H1 (cell line): ENCODE data around the gene MGAT5. TPM values are rescaled to one million over a fixed set of nuclear protein-coding genes. Genes with fewer than 3 reads are reported as not detected.

Experiments used
- CTCF ChIA-PET: fragments of 300-600 bp; sonication (Branson Sonifier 250); formaldehyde crosslinking; loops from one replicate; lab custom pipeline; 2021; ENCODE audit not compliant: partially characterized antibody; lab: Charles Lee
- POLR2A ChIA-PET: fragments of 300-600 bp; sonication (Branson Sonifier 250); formaldehyde crosslinking; loops from one replicate; lab custom pipeline; 2021; ENCODE audit warnings: inconsistent platforms; ENCODE audit not compliant: partially characterized antibody; lab: Charles Lee
- DNase-seq, 2 experiments: peaks; one replicate each; pipeline versions ENCODE4 v3.0.0 to v3.0.0-alpha.2; 2010 to 2022; ENCODE audit warnings: low spot score in 2 of 2, low read depth in 1 of 2, mixed read lengths in 1 of 2
- FAIRE-seq: peaks from 2 replicates; lab custom pipeline; 2011; peaks lifted over from hg19 to GRCh38; lab: Jason Lieb, UNC
- H2AFZ ChIP-seq: 2 replicates; pipeline ENCODE4 v1.8.1; 2012; ENCODE audit warnings: low read length, inconsistent platforms
- H2AK5ac ChIP-seq: 2 replicates; pipeline ENCODE4 v1.6.1; 2013; ENCODE audit warnings: low read depth, low read length
- H2BK120ac ChIP-seq: replicated peaks from 2 replicates; pipeline ENCODE3; 2013; ENCODE audit warnings: low read depth, low read length, inconsistent platforms
- H2BK12ac ChIP-seq: 2 replicates; pipeline ENCODE4 v1.6.1; 2013; ENCODE audit warnings: low read depth, low read length
- H2BK15ac ChIP-seq: 2 replicates; pipeline ENCODE4 v1.6.1; 2013; ENCODE audit warnings: low read length
- H2BK20ac ChIP-seq: 2 replicates; pipeline ENCODE4 v1.6.1; 2013; ENCODE audit warnings: low read length
- H2BK5ac ChIP-seq: 2 replicates; pipeline ENCODE4 v1.6.1; 2013; ENCODE audit warnings: low read depth, low read length
- H3K14ac ChIP-seq: 2 replicates; pipeline ENCODE4 v1.6.1; 2013; ENCODE audit warnings: inconsistent platforms; ENCODE audit not compliant: insufficient read length
- H3K18ac ChIP-seq: 2 replicates; pipeline ENCODE4 v1.6.1; 2013; ENCODE audit warnings: low read length; ENCODE audit errors: extremely low read depth
- H3K23ac ChIP-seq: 2 replicates; pipeline ENCODE4 v1.6.1; 2013; ENCODE audit warnings: inconsistent platforms; ENCODE audit not compliant: insufficient read length
- H3K23me2 ChIP-seq: 2 replicates; pipeline ENCODE4 v1.6.1; 2013; ENCODE audit warnings: low read depth, low read length
- H3K27ac ChIP-seq: 2 replicates; pipeline ENCODE4 v1.6.1; 2011; ENCODE audit warnings: low read depth, low read length, inconsistent platforms
- H3K27me3 ChIP-seq, 4 experiments: replicated peaks in 1 of 4; 1 replicate in 1 of 4; 2 replicates in 3 of 4; pipeline versions ENCODE4 v1.6.1 to v1.8.1; 2011 to 2013; ENCODE audit warnings: low read length in 3 of 4, mild to moderate bottlenecking in 3 of 4, inconsistent platforms in 2 of 4, mixed read lengths in 2 of 4, moderate library complexity in 1 of 4; ENCODE audit not compliant: control insufficient read depth in 3 of 4, insufficient read depth in 3 of 4; ENCODE audit errors: extremely low read depth in 1 of 4
- H3K36me3 ChIP-seq, 4 experiments: 2 replicates each; pipeline versions ENCODE4 v1.6.1 to v1.8.1; 2011 to 2013; ENCODE audit warnings: mild to moderate bottlenecking in 4 of 4, low read length in 3 of 4, moderate library complexity in 2 of 4, control low read depth in 1 of 4, inconsistent platforms in 1 of 4; ENCODE audit not compliant: insufficient read depth in 4 of 4, control insufficient read depth in 2 of 4
- H3K4ac ChIP-seq: replicated peaks from 2 replicates; pipeline ENCODE3; 2013; ENCODE audit warnings: low read length, low read depth, mixed read lengths, inconsistent platforms; ENCODE audit not compliant: insufficient read length
- H3K4me1 ChIP-seq, 4 experiments: replicated peaks in 1 of 4; 1 replicate in 1 of 4; 2 replicates in 3 of 4; pipeline versions ENCODE4 v1.6.1 to v1.8.1; 2011 to 2013; ENCODE audit warnings: low read length in 3 of 4, inconsistent platforms in 2 of 4, mixed read lengths in 1 of 4; ENCODE audit not compliant: insufficient read depth in 4 of 4, control insufficient read depth in 3 of 4
- H3K4me2 ChIP-seq, 2 experiments: 2 replicates each; pipeline versions ENCODE4 v1.6.1 to v1.8.1; 2011 to 2013; ENCODE audit warnings: low read depth in 2 of 2, low read length in 2 of 2, control low read depth in 1 of 2, inconsistent platforms in 1 of 2, mild to moderate bottlenecking in 1 of 2; ENCODE audit not compliant: insufficient read depth in 1 of 2
- H3K4me3 ChIP-seq, 4 experiments: fragments of 200-600, 300-600 bp in 1 of 4; sonication (generic), shearing (Covaris generic), sonication (Bioruptor Twin) in 1 of 4; 2 replicates each; pipeline versions ENCODE4 v1.5.1 to v1.8.1; 2011 to 2016; ENCODE audit warnings: low read length in 4 of 4, low read depth in 3 of 4, control low read depth in 2 of 4, inconsistent platforms in 2 of 4, mild to moderate bottlenecking in 2 of 4, mixed read lengths in 1 of 4, moderate library complexity in 1 of 4; ENCODE audit not compliant: insufficient read depth in 2 of 4; ENCODE audit errors: extremely low read depth in 1 of 4
- H3K56ac ChIP-seq: replicated peaks from 2 replicates; pipeline ENCODE3; 2013; ENCODE audit warnings: low read depth, mild to moderate bottlenecking, mixed read lengths, low read length, inconsistent platforms; ENCODE audit not compliant: insufficient read length
- H3K79me1 ChIP-seq: 2 replicates; pipeline ENCODE4 v1.6.1; 2013; ENCODE audit warnings: low read depth, low read length, control low read depth
- H3K79me2 ChIP-seq, 2 experiments: 2 replicates each; pipeline versions ENCODE4 v1.6.1 to v1.8.1; 2012 to 2013; ENCODE audit warnings: low read length in 2 of 2, mild to moderate bottlenecking in 2 of 2, inconsistent platforms in 1 of 2; ENCODE audit not compliant: insufficient read depth in 2 of 2, control insufficient read depth in 1 of 2
- H3K9ac ChIP-seq, 4 experiments: replicated peaks in 1 of 4; 1 replicate in 1 of 4; 2 replicates in 3 of 4; pipeline versions ENCODE4 v1.6.1 to v1.8.1; 2011 to 2013; ENCODE audit warnings: low read depth in 3 of 4, low read length in 3 of 4, control low read depth in 2 of 4, mild to moderate bottlenecking in 2 of 4, moderate library complexity in 2 of 4, inconsistent platforms in 1 of 4; ENCODE audit errors: extremely low read depth in 1 of 4
- H3K9me3 ChIP-seq, 2 experiments: 2 replicates each; pipeline versions ENCODE4 v1.6.1 to v1.8.1; 2012 to 2013; ENCODE audit warnings: mild to moderate bottlenecking in 2 of 2, moderate library complexity in 2 of 2, control low read depth in 1 of 2, inconsistent platforms in 1 of 2, low read depth in 1 of 2, low read length in 1 of 2, mixed read lengths in 1 of 2; ENCODE audit not compliant: insufficient read depth in 2 of 2
- H4K20me1 ChIP-seq, 2 experiments: replicated peaks in 1 of 2; 2 replicates each; pipeline versions ENCODE3 to v1.8.1; 2011 to 2013; ENCODE audit warnings: inconsistent platforms in 2 of 2, low read length in 2 of 2, mild to moderate bottlenecking in 1 of 2; ENCODE audit not compliant: insufficient read depth in 2 of 2, control insufficient read depth in 1 of 2
- H4K5ac ChIP-seq: 2 replicates; pipeline ENCODE4 v1.6.1; 2013; ENCODE audit warnings: low read length, low read depth, mixed read lengths, inconsistent platforms; ENCODE audit not compliant: insufficient read length
- H4K8ac ChIP-seq: 2 replicates; pipeline ENCODE4 v1.8.0; 2013; ENCODE audit warnings: mild to moderate bottlenecking, moderate library complexity, low read length, inconsistent platforms; ENCODE audit not compliant: insufficient read depth; ENCODE audit errors: extremely low read depth
- H4K91ac ChIP-seq: replicated peaks from 2 replicates; pipeline ENCODE3; 2013; ENCODE audit warnings: low read length, mixed read lengths, inconsistent platforms; ENCODE audit not compliant: insufficient read length
- ATF2 ChIP-seq: IDR thresholded peaks from 2 replicates; pipeline ENCODE4 v1.6.1; 2012; ENCODE audit warnings: low read length, inconsistent platforms
- ATF3 ChIP-seq: IDR thresholded peaks from 2 replicates; pipeline ENCODE4 v1.6.1; 2011; ENCODE audit warnings: low read depth, mild to moderate bottlenecking, low read length; ENCODE audit not compliant: insufficient read depth
- E2F6 ChIP-seq: IDR thresholded peaks from 2 replicates; pipeline ENCODE4 v1.6.1; 2012; ENCODE audit warnings: inconsistent platforms
- EGR1 ChIP-seq: IDR thresholded peaks from 2 replicates; pipeline ENCODE4 v1.6.1; 2011; ENCODE audit warnings: low read depth, low read length, borderline replicate concordance
- GABPA ChIP-seq: IDR thresholded peaks from 2 replicates; pipeline ENCODE4 v1.6.1; 2011; ENCODE audit warnings: mild to moderate bottlenecking, low read length, moderate library complexity, borderline replicate concordance; ENCODE audit not compliant: insufficient read depth
- HDAC2 ChIP-seq, 2 experiments: fragments of 300-600 bp in 1 of 2; sonication (generic) in 1 of 2; IDR thresholded peaks; 2 replicates each; pipeline ENCODE4 v1.6.1; 2011 to 2012; ENCODE audit warnings: low read depth in 2 of 2, low read length in 2 of 2, mild to moderate bottlenecking in 2 of 2, moderate library complexity in 2 of 2, borderline replicate concordance in 1 of 2, inconsistent platforms in 1 of 2
- RNF2 ChIP-seq: fragments of 200-900, 300-1000 bp; sonication (generic); IDR thresholded peaks from 2 replicates; pipeline ENCODE4 v1.7.1; 2016; ENCODE audit warnings: borderline replicate concordance, low read depth, mild to moderate bottlenecking, antibody characterized with exemption, low read length; ENCODE audit not compliant: poor library complexity, severe bottlenecking; ENCODE audit errors: missing control alignments
- TAF1 ChIP-seq: IDR thresholded peaks from 2 replicates; pipeline ENCODE4 v1.6.1; 2011; ENCODE audit warnings: mild to moderate bottlenecking, low read depth, low read length
- TEAD4 ChIP-seq: IDR thresholded peaks from 2 replicates; pipeline ENCODE4 v1.6.1; 2012; ENCODE audit warnings: low read depth, low read length, inconsistent platforms, mixed read lengths
- YY1 ChIP-seq: IDR thresholded peaks from 2 replicates; pipeline ENCODE4 v1.6.1; 2011; ENCODE audit warnings: low read depth, mild to moderate bottlenecking, low read length
- WGBS, 2 experiments: shearing (Covaris generic) in 1 of 2; methylation state at CpG; one replicate each; pipeline versions ENCODE4 v1.1.6 to v1.1.7; 2013 to 2015; ENCODE audit warnings: low lambda C conversion rate in 2 of 2, mixed read lengths in 2 of 2, inconsistent platforms in 1 of 2, low coverage in 1 of 2, missing lambda C conversion rate in 1 of 2; ENCODE audit not compliant: insufficient replicate concordance in 2 of 2, insufficient coverage in 1 of 2, insufficient read length in 1 of 2; ENCODE audit errors: extremely low coverage in 1 of 2, missing lambda C conversion rate in 1 of 2; 5-methylcytosine and 5-hydroxymethylcytosine counted together
- polyA plus RNA-seq, 7 experiments: library from polyadenylated mRNA; depleted of rRNA in 3 of 7; stranded (reverse) in 5 of 7; unstranded in 2 of 7; fragments of >200 nt in 5 of 7; fragments of 200-250 nt in 2 of 7; gene quantifications; 1 replicate in 5 of 7; 2 replicates in 1 of 7; 4 replicates in 1 of 7; pipeline versions ENCODE4 v1.2.1 to v1.2.3, GENCODE V29; 2011 to 2013; ENCODE audit warnings: missing spikeins in 2 of 7, mixed read lengths in 2 of 7
- total RNA-seq: library from RNA; stranded (reverse); fragmentation: NEBNext Ultra II Directional; extraction: Animal tissue kit (Norgen Biotek cat#: 25700); gene quantifications from 2 replicates; pipeline ENCODE4 v1.2.1, GENCODE V29; 2021

Gene MGAT5
- total and polyA plus RNA-seq, 2 of the 8 experiments (the other 6 are each of a cell fraction or from before 2014, with no cell fraction given) = 11.2 to 49.2 TPM

DNA sequence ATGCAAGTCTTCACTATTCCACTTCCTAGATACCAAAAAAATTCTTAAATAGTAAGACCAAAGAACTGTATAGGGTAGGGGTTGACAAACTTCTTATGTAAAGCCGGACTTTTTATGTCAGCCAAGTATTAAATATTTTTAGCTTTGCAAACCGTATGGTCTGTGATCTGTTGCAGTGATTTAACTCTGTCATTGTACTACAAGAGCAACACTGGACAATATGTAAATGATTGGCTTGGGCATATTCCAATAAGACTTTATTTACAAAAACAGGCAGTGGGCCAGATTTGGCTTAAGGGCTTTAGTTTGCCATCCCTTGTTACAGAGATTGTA, 48.0 kb downstream of the MGAT5 start:
- H3K4me3 ChIP-seq = no peak overlapping the region
- no peaks in the 10 kb centered on the region for H3K79me2 ChIP-seq
- DNase-seq (no peak), FAIRE-seq (no peak)
- H3K23me2 ChIP-seq = no peaks in the 10 kb centered on the region; the same call in 1 of the 2 replicates
- 91% methylated on average over 2 of the region's 2 CpGs; no CpG with 5 or more reads in 1 of the 2 experiments for WGBS, 2 experiments
- peaks cover 0 to 3% of the 10 kb centered on the region in 2 experiments for H4K20me1 ChIP-seq
- CTCF ChIA-PET = interaction anchor here (0.9 kb wide), 1 partner anchor 184 kb away, joined by 5 read pairs; no protein-coding TSS in a partner anchor
- H4K5ac ChIP-seq = no peak overlapping the region
- no peaks in the 10 kb centered on the region; the same call in 1 of the 2 replicates for H3K79me1 ChIP-seq
- no peak overlapping the region for H3K56ac ChIP-seq
- POLR2A ChIA-PET = no interaction called here
- H3K27me3 ChIP-seq = no peaks in the 10 kb centered on the region
- no peak overlapping the region for H4K8ac ChIP-seq
- H3K9me3 ChIP-seq = no peaks in the 10 kb centered on the region
- no peak overlapping the region for H3K9ac ChIP-seq
- H3K18ac ChIP-seq = no peak overlapping the region
- no peak overlapping the region for H3K23ac ChIP-seq
- no peak overlapping the region for H2AFZ ChIP-seq
- H2BK12ac ChIP-seq = no peak overlapping the region
- H3K36me3 ChIP-seq = no peaks in the 10 kb centered on the region
- no peak overlapping the region for H2AK5ac ChIP-seq
- no peak overlapping the region for H3K4ac ChIP-seq
- no peak overlapping the region for H3K27ac ChIP-seq
- H4K91ac ChIP-seq = no peak overlapping the region
- no peak overlapping the region for H3K4me2 ChIP-seq
- H3K14ac ChIP-seq = no peak overlapping the region
- no peak overlapping the region for H2BK20ac ChIP-seq
- H2BK15ac ChIP-seq = no peak overlapping the region
- H2BK5ac ChIP-seq = no peak overlapping the region
- H3K4me1 ChIP-seq = peaks cover 0 to 4% (median 3%) of the 10 kb centered on the region in 4 experiments; a peak in 3 of 7 replicates
- no peak overlapping the region for H2BK120ac ChIP-seq
- TF ChIP-seq ATF2 (no peak), GABPA (no peak), EGR1 (no peak), E2F6 (no peak), RNF2 (no peak), TEAD4 (no peak), TAF1 (no peak), YY1 (no peak), ATF3 (no peak), HDAC2 (IDR thresholded peaks at IDR 0.05; ENCODE audit: borderline replicate concordance in 1 of 2, low read depth in 2 of 2, low read length in 2 of 2) (no peak)
